HG02588 (cell line): Measurements from ENCODE around the gene VASN.

Experiments used
- ATAC-seq: cut with Tn5 transposase; IDR thresholded peaks from one replicate; pipeline ENCODE4 v1.9.1; 2021; ENCODE audit warnings: mild to moderate bottlenecking, moderate library complexity; ENCODE audit not compliant: unreplicated experiment

The VASN gene

DNA sequence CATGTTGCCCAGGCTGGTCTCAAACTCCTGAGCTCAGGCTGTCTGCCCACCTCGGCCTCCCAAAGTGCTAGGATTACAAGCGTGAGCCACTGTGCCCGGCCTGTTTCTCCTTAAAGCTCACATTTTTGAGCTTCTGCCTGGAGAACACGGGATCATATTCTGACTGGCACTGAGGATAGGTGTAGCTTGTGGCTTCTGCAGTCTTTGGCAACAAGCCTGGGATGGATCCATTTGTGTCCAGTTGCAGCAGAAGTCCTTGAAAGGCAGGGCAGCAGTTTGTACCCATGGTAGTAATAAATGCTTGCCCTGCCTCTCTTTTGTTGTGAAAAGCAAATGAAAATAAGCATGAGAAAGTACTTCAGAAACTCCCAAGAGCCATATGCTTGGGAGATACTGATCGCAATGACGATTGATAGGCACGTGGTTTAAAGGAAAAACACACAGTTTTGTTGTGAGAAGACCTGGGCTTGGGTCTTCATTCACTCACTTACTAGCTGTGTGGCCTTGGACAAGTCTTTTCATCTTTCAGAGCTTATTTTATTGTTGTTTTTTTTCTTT is 47.8 kb downstream of the VASN start:
- ATAC-seq = no peak

DNA sequence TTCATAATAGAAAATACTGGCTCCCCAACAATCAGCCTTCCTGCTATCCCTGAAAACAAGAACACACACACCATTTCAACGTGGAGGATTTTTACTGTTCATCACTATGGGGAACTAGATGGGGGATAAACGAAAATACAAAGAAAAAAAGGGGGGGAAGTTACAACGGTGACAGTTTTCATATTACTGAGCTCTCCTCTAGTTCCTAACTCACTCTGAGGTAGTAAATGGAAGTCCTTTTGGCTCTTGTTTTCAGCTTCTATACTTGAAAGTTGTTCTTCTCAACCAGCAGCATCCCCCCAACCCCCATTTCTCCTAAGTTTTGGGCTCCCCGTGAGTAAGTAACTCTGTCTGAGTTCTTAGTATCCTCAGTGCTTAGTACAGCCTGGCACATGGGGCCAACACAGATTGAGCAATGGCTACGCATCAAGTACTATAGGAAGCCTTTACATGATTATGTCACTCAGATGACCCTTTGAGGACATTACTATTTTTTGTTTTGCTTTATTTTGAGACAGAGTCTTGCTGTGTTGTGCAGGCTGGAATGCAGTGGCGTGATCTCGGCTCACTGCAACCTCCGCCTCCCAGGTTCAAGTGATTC is 49.0 kb downstream of the VASN start:
- no peak for ATAC-seq

DNA sequence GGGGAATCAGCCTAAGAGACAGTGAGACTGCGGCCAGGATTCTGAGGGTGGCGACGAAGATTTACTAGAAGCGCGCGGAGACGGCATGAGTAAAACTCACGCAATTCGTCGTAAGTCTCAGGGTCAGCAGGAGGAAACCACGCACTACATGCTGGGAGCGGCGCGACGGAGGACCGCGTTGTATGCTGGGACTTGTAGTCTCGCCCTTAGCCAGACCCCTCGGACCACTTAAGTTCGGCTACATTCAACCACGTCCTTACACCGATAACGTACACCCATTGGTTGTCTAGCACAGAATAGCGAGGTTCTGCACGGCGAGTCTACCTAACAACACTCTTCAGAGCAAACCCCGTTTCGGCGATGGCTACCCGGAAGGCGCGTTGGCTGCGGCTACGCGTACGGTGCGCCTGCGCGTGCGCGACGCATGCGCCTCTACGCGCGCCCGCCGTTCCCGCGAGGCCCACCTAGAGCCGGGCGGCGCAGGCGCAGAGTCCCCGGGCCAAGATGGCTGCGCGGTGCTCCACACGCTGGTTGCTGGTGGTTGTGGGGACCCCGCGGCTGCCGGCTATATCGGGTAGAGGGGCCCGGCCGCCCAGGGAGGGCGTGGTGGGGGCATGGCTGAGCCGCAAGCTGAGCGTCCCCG is 53.9 kb downstream of the VASN start, which contains the start of gene DNAJA3:
DNAJA3 (plus strand) TSS at position 491 of the 643 bp plus-strand sequence; CDS start at position 505, 14 bp downstream.
- peak; percentile 85 for ATAC-seq

DNA sequence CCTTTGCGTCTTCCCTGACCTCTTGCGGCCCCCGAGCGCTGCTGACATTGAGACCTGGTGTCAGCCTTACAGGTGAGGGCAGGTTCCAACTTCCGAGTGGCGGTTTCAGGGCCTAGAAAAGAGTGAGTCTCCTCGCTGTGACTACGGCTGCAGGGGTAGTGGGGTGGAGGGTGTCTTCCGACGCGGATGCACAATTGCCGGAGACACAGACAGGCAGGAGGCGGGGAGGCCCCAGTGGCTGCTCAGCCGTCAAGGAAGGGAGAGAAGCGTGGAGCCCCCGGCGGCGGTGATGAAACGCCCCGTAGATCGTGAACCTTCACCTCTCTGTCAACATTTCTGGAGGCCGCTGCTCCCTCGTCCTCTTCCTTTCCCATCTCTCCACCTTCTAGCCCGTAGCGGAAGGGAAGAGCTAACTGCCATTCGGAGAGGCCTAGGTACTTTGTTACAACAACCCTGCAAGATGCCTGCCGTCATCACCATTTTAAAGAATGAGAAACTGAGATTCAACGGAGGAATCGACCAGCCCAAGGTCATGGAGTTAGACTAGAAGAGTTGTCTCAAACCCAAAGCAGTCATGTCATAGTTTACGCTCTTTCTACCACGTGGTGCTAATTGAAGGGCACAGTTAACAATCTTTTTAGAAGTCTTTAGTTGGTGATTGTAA is 54.5 kb downstream of the VASN start:
- ATAC-seq = peak; percentile 24

DNA sequence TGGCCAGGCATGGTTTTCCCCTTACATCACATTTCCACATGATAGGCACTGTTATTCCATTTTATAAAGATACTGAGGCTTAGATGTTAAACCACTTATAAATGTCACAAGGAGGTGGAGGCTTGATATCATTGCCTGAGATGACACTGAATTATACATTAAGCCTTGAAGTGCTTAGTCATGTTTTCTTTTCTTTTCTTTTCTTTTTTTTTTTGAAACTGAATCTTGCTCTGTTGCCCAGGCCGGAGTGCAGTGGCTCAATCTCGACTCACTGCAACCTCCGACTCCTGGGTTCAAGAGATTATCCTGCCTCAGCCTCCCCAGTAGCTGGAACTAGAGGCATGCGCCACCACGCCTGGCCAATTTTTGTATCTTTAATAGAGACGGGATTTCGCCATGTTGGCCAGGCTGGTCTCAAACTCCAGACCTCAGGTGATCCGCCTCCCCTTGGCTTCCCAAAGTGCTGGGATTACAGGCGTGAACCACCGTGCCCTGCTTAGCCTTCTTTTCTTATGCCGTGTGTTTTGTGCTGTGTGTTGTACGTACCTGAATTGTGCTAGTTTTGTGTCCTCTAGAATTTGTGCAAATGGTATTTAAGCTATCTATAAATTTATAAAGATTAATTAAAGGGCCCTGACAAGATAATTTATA is 55.2 kb downstream of the VASN start:
- ATAC-seq = no peak

DNA sequence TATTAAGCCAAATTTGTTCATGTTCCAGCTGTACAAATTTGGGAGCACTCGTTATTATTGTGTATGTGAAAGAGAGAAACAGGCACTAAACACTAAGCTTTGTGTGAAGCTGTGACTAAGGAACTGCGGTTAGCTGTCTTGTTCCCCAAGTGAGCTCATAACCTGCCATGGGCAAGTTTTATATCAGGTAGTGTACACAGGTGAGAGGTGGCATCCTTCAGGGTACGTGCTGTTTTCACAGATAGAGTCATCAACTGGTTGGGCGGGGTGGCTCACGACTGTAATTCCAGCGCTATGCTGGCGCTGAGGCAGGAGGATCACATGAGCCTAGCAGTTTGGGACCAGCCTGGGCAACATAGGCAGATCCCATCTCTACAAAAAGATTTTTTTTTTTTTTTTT is 56.9 kb downstream of the VASN start:
- no peak for ATAC-seq

DNA sequence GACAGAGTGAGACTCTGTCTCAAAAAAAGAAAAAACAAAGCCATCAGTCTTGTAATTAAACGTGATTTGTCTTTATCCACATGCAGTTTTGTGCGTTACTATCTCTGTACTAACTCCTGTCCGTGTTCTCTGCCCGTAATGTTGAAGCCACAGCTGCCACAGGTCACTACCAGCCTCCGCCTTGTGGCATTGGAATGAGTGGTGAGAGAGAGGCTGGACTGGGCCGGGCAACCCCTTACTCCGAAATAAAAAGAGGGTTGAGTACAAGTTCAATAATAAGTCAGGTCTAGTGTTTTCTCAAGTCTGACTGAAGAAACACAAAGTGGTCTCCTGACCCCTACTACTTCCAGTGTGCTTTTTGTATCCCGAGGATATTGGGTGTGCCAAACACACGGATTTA is 59.4 kb downstream of the VASN start:
- ATAC-seq = no peak
